Measurements from ENCODE around the gene SLC22A13.

DNA sequence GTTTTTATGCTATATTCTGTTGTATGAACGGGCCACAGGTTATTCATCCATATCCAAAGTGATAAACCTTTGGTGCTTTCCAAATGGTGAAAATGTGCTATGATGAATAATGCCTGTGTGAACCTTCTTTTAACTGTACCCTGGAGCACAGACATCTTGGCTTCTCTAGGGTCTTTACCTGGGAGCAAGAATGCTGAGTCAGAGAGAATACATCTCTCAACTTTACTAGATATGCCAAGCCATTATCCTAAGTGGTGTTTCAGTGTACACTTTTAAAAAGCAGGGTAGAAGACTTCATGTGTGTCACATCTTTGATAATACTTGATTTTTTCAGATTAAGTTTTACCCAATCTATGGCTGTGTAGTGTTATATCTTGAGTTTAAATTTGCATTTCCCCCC, 57.4 kb downstream of the SLC22A13 start:
- TF ChIP-seq CTCF (IDR thresholded peaks at IDR 0.05; ENCODE audit: low read length) (no peak), EZH2 (IDR thresholded peaks at IDR 0.05; ENCODE audit: borderline replicate concordance, low read length) (no peak)

Measured in OCI-LY1 (cell line).